Nephron progenitor cell (in vitro differentiated cells): ENCODE results near the gene CCDC102A.
A peak's percentile ranks its signal among the peaks of the same experiment; 100 is the strongest.

ENCODE experiments used
- DNase-seq: peaks from one replicate; pipeline ENCODE4 v3.0.0; 2021
- H3K27ac Mint-ChIP-seq: 2 replicates; pipeline ENCODE4 v1.8.0; 2021; ENCODE audit warnings: mild to moderate bottlenecking, moderate library complexity, mixed read lengths
- H3K27me3 Mint-ChIP-seq: 2 replicates; pipeline ENCODE4 v1.8.0; 2021; ENCODE audit warnings: mild to moderate bottlenecking, low read depth, mixed read lengths; ENCODE audit not compliant: poor library complexity
- H3K36me3 Mint-ChIP-seq: 2 replicates; pipeline ENCODE4 v1.8.0; 2021; ENCODE audit warnings: low read depth, mixed read lengths
- H3K4me1 Mint-ChIP-seq: 2 replicates; pipeline ENCODE4 v1.8.0; 2021; ENCODE audit warnings: mixed read lengths
- H3K4me3 Mint-ChIP-seq: 2 replicates; pipeline ENCODE4 v1.8.0; 2021; ENCODE audit warnings: mild to moderate bottlenecking, moderate library complexity, mixed read lengths
- H3K9me3 Mint-ChIP-seq: 2 replicates; pipeline ENCODE4 v1.8.0; 2021; ENCODE audit warnings: mild to moderate bottlenecking, moderate library complexity, mixed read lengths
- CTCF ChIP-seq: fragments of 200-600 bp; sonication (generic); IDR thresholded peaks from 2 replicates; pipeline ENCODE4 v1.5.0; 2021; ENCODE audit warnings: antibody characterized with exemption

Gene CCDC102A

GRCh38 chr16:57479976-57480753, 56.2 kb downstream of the CCDC102A start:
- H3K9me3 Mint-ChIP-seq, result no peaks in the 10 kb centered on the region
- no peak overlapping the region for H3K27ac Mint-ChIP-seq
- H3K27me3 Mint-ChIP-seq, result peaks cover 7% of the 10 kb centered on the region
- DNase-seq, result peak; percentile 33
- H3K36me3 Mint-ChIP-seq, result no peaks in the 10 kb centered on the region
- TF ChIP-seq CTCF, result no peak
- H3K4me1 Mint-ChIP-seq, result peaks cover 60% of the 10 kb centered on the region
- peak overlapping the region; percentile 86 for H3K4me3 Mint-ChIP-seq

- H3K4me1 Mint-ChIP-seq, result peaks cover 52% of the 10 kb centered on the region
- peaks cover 7% of the 10 kb centered on the region for H3K27me3 Mint-ChIP-seq
- no peaks in the 10 kb centered on the region for H3K9me3 Mint-ChIP-seq
- DNase-seq, result peak; percentile 52
- H3K27ac Mint-ChIP-seq, result peak overlapping the region; percentile 79
- TF ChIP-seq CTCF, result no peak
- peak overlapping the region; percentile 86 for H3K4me3 Mint-ChIP-seq
- H3K36me3 Mint-ChIP-seq, result no peaks in the 10 kb centered on the region
Measured at GRCh38 chr16:57479205-57479975, 57.0 kb downstream of the CCDC102A start.

GRCh38 chr16:57478396-57479204, 57.8 kb downstream of the CCDC102A start:
- peaks cover 7% of the 10 kb centered on the region for H3K27me3 Mint-ChIP-seq

GRCh38 chr16:57477531-57478202, 58.7 kb downstream of the CCDC102A start:
- TF ChIP-seq CTCF, result no peak
- peak overlapping the region; percentile 81 for H3K4me3 Mint-ChIP-seq
- no peak overlapping the region for H3K27ac Mint-ChIP-seq
- no peak for DNase-seq
- no peaks in the 10 kb centered on the region for H3K36me3 Mint-ChIP-seq
- peaks cover 52% of the 10 kb centered on the region for H3K4me1 Mint-ChIP-seq
- no peaks in the 10 kb centered on the region for H3K9me3 Mint-ChIP-seq
- H3K27me3 Mint-ChIP-seq, result peaks cover 7% of the 10 kb centered on the region

More at GRCh38 chr16:57478396-57479204, 57.8 kb downstream of the CCDC102A start:
- no peaks in the 10 kb centered on the region for H3K36me3 Mint-ChIP-seq
- H3K4me3 Mint-ChIP-seq, result peak overlapping the region; percentile 81
- no peak overlapping the region for H3K27ac Mint-ChIP-seq
- DNase-seq, result no peak
- no peak for TF ChIP-seq CTCF
- no peaks in the 10 kb centered on the region for H3K9me3 Mint-ChIP-seq
- H3K4me1 Mint-ChIP-seq, result peaks cover 52% of the 10 kb centered on the region

- Mint-ChIP-seq H3K9me3 (no peaks in the 10 kb centered on the region), H3K4me3 (no peak overlapping the region), H3K27me3 (peaks cover 7% of the 10 kb centered on the region), H3K4me1 (peaks cover 58% of the 10 kb centered on the region), H3K36me3 (peaks cover 5% of the 10 kb centered on the region), H3K27ac (no peak overlapping the region)
- TF ChIP-seq CTCF, result no peak
- no peak for DNase-seq
Measured at GRCh38 chr16:57476546-57477410, 59.6 kb downstream of the CCDC102A start.
